NCI-H1417 (cell line): ENCODE data around the gene OPCML.

ENCODE experiments used
- DNase-seq, 3 experiments: peaks; one replicate each; lab custom pipeline; 2025; lab: John Stamatoyannopoulos, UW

The OPCML gene

DNA sequence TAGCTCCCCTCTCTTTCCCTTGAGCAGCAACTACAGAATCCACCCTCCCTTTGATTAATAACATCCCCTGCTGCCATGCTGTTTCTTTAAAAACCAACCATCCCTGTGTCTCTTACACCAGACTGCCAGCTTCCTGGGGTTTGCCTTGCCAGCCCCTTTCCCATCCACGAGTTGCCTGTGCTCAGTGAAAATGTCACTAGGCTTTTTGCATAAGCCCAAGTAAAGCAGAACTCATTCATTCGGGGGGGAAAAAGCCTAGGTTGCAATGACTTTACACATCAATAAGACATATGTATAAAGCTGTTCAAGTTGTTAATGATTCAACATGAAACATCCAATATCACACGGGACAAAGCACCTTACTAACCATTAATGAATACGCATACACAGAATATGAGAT lies 398.7 kb downstream of the OPCML start:
- DNase-seq, result no peak

- DNase-seq, result no peak
Measured at GRCh38 chr11:133133050-133133449, 399.3 kb downstream of the OPCML start.

DNA sequence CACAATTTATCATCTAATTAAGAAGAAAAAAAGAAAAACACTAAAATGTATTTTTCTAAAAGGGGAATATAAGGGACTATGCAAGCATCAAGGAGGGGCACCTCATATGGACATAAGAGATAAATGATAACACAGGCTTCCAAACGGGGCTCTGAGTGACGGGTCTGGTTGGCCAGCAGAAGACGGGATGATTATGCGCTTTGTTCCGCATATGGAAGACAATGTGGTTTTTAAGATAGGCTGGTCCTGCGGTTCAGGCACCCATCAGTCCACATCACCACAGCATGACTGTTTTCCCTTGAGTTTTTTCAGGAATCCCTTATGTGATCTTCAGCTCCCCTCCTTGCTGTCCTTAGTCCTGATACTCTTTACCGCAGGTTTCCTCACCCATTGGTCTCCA lies 404.6 kb downstream of the OPCML start:
- DNase-seq, result no peak

GRCh38 chr11:133123796-133124195 lies 408.5 kb downstream of the OPCML start:
- no peak for DNase-seq

GRCh38 chr11:133123366-133123765 lies 408.9 kb downstream of the OPCML start:
- DNase-seq, result no peak

DNA sequence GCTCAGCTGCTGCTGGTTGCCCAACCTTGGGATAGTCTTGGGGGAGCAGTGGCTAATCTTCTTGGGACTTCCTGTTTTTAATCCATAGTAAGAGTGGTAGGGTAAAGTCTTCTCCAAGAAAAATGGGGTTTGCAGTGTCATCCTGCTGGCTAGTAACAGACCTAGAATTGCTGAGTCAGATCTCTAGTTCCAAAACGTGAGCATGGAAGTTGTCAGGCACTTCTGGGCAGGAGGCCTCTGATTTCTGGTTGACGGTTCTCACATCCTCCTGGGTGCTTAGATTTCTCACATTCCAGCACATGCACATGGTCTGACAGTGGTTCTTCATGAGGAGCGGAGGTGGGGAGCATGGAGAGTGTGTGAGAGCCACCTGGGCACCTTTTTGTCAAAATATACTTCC lies 410.0 kb downstream of the OPCML start:
- no peak for DNase-seq

DNA sequence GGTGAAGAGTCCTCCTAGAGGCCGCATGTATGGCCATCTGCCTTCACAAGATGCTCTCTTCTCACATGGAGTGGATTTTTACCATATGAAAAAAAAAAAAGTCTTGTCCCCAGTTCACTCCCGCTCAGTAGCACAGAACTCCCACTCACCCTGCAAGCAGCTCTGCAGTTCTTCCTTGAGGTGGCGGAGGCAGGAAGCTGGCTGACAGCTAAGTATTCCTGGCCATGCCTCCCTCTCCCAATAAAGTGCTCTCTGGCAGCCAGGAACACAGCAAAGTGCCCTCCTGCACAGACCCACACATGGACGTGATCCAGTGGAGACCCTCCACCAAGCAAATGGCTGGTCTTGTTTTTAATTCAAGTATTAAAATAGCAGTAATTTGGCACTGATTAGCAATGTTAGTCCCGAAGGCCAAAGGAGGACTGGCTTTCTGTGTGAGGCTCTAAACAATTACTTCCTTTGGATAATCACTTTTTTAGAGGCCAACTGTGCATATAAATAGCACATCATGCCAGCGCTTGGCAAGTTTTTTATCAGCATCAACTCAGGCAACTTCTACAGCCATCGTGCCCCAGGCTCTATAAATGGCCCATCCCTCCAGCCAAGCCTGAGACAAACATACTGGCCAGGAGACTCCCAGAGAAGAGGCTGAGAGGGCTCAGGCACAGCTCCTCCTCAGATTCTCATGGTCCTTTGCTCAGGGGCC lies 413.6 kb downstream of the OPCML start:
- no peak for DNase-seq

DNA sequence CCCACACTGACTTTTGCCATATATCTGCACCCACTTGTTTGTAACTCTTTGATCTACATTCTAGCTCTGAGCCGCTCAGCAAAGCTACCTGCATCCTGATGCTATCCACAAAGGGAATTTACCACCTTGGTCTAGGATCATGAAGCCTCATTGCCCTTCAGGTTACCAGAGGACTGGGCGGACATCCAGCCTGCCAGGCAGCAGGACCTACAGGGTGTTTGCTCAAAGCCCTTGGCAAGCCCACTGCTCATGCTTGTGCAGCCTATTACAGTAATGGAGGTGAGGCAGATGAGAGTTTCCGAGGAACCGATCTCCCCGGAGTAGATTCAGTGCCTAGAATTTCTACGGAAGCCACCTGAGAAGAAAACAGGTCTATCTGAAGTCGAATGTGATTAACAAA lies 417.2 kb downstream of the OPCML start:
- DNase-seq, result no peak

- DNase-seq, result no peak
Measured at GRCh38 chr11:133107763-133108162, 424.5 kb downstream of the OPCML start.

DNA sequence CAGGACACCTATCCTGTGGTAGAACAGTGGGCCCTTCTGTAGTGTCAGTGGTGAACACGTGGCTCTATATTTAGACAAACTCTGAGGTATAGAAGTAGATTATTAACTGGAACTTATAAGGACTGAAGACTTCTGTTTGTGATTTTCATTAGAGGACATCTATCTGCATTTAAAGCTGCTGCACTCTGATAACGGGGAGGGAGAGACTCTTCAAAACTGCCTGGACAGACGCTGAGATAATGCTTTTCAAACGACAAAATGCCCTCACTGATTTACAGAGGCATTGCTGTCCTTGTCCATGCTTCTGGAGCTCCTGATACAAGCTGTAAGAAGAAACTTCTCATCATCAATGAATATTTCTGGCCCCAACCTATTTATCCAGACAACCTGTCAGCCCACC lies 425.2 kb downstream of the OPCML start:
- DNase-seq, result no peak

- no peak for DNase-seq
Measured at GRCh38 chr11:133106417-133106816, 425.9 kb downstream of the OPCML start.

DNA sequence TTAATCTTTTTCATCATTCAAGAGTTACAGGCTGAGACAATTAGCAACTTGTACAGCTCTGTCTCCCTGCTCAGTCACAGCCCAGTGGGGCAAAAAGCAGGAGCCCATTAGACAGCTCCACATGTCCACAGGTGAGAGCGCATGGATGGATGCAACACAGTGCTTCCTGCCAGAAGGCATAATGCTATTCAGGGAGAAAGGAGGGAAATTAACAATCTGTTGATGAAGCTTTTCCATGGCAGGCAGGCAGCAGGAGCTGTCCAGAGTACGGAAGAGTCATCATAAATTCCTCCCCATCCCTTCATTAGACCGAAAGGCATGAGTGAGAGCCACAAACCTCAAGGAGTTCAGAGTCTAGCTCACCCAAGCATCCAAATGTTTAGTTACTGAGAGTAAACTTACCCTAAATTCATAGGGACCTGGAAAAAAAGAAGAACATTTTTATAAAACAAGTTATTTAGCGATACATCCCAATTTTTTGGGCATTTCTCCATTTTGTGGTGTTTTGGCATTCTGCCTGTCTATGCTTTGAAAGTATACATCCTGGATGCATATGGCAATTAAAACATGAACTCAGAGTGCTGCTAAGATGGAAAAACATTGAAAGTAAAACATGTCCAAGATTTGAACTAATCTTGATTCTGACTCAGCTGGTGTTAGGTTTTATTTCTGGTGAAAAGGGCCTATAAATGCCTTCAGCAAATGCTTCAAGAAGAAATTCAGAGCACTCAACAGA lies 428.1 kb downstream of the OPCML start:
- peak in 1 of 3 experiments; percentile 22 for DNase-seq

GRCh38 chr11:133096981-133097380 lies 435.3 kb downstream of the OPCML start:
- no peak for DNase-seq

- no peak for DNase-seq
Measured at GRCh38 chr11:133086518-133086917, 445.8 kb downstream of the OPCML start.

GRCh38 chr11:133082841-133083488 lies 449.3 kb downstream of the OPCML start:
- DNase-seq, result peak; percentile 43 to 77 (median 77)

DNA sequence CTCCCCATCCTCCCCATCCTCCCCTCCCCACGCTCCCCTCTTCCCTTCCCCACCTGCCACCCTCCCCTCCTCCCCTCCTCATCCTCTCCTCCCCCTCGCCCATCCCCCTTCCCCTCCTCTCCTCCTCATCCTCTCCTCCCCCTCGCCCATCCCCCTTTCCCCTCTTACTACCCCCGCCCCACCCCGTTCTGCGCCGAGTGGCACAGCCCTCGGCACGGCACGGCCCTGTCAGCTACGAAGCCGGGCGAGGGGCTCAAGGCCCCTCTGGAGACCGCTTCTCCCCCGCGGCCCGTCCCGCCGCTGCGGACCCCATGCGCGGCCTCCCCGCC lies 449.9 kb downstream of the OPCML start:
- DNase-seq, result peak in 2 of 3 experiments; percentile 55 to 66

DNA sequence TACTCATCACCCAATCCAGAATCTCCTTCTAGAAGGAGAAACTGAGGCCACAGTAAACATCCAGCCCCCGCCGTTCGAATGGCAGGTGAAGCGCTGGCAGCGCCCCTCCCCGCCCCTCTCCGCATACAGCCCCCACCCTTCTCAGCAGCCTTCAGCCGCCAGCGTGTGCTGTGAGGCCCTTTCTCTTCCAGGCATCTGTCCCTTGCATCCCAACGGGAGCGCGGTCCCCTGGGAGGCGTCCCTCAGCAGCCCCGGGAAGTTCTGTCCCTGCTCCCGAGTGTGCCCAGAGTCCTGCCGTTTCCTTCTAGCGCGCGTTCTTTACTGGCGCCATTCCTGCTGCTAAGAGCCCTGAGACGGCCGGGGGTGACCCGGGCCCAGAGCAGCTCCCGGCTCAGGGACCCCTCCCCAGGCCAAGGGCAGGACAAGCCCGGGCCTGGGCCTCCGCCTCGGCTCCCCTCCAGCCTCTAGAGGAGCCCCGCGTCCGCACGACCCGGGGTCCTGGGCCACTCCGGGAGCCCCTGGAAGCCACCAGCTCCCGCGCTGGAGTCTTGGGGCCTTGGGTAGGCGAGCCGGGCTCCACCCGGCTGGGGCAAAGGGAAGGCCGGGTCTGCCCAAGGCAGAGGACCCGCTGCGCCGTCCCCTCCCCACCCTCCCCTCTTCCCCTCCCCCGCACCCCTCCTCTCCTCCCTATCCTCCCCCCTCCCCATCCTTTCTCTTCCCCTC lies 450.4 kb downstream of the OPCML start:
- peak in 2 of 3 experiments; percentile 32 to 51 for DNase-seq

DNA sequence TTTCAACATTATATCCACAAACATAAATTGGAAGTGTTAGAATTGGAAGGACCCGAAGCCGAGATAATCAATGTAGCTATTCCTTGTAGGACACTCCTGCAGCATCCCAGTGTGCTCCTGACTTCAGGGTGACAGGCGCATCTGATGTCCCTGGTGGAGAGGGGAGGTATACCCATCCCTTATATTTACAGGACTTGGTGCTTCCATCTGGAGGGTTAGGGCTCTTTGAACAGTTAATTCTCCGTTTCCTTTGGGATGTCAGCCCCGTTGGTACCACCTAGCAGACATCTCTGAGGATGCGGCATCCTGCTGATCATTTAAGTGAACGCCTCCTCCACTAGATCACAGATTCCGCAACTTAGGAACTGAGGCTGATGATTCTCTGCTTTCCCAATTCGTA lies 451.3 kb downstream of the OPCML start:
- DNase-seq, result no peak

DNA sequence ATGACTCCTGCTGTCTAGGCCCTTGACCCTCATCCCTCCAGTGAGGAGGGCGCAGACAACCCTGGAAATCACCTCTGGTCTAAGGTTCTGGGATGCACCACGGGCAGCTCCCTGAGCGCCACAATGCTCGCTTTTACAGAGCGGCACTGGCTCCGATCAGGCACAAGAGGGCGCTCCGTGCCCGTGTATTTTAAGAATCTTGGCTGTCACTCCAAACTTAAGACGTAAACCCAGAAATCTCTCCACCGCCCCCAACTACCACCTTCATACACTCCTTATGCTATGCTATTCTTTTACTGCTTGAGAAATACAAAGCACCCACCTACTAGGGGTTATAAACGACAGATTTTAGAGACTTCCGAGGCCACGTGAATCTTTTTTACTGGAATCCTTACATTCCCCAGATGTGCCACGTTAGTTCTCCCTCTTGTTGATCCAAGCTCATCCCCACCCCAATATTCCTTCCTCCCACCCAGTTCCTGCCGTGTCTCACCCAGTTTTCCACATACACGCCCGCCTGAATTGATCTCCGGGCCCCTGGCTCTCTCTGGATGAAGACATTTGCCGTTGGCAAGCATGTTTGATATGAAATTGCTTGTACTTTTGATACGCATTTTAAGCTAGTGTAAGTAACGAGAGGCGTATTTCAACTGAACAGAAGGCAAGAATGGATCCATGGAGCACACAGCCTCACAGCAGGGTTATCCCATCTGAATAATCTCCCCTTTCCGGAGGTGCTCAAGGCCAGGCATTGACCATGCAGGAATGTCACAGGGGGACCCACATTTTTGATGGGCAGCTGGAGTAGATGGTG lies 453.5 kb downstream of the OPCML start:
- peak; percentile 30 to 85 (median 68) for DNase-seq

- DNase-seq, result peak in 2 of 3 experiments; percentile 66 to 75
Measured at GRCh38 chr11:133078012-133078411, 454.3 kb downstream of the OPCML start.

GRCh38 chr11:133075351-133075750 lies 456.9 kb downstream of the OPCML start:
- no peak for DNase-seq
